Measurements from ENCODE around the gene MFSD6.

Gene MFSD6

GRCh38 chr2:190378880-190379237 lies 29.3 kb upstream of the MFSD6 start:
- peaks cover 0 to 10% of the 10 kb centered on the region in 2 donors for H3K27me3 Mint-ChIP-seq
- H3K4me3 Mint-ChIP-seq: no peak overlapping the region
- H3K27ac Mint-ChIP-seq: no peak overlapping the region
- DNase-seq (no peak), ATAC-seq (replicated peaks) (no peak)
- H3K36me3 Mint-ChIP-seq (ENCODE audit: insufficient read depth): peaks cover 3% of the 10 kb centered on the region
- H3K9me3 Mint-ChIP-seq: no peaks in the 10 kb centered on the region
- H3K4me1 Mint-ChIP-seq (ENCODE audit: low read depth in 2 of 2): peaks cover 0 to 3% of the 10 kb centered on the region in 2 donors

- Mint-ChIP-seq H3K9me3 (no peaks in the 10 kb centered on the region), H3K27me3 (peaks cover 0 to 10% of the 10 kb centered on the region in 2 donors), H3K4me3 (no peak overlapping the region), H3K27ac (no peak overlapping the region), H3K4me1 (ENCODE audit: low read depth in 2 of 2) (peaks cover 0 to 3% of the 10 kb centered on the region in 2 donors), H3K36me3 (ENCODE audit: insufficient read depth) (peaks cover under 1% of the 10 kb centered on the region)
- DNase-seq (no peak), ATAC-seq (replicated peaks) (no peak)
Observed at GRCh38 chr2:190379249-190379964, 28.7 kb upstream of the MFSD6 start.

- no peak for ATAC-seq (replicated peaks)
- Mint-ChIP-seq H3K36me3 (ENCODE audit: insufficient read depth) (no peaks in the 10 kb centered on the region), H3K4me1 (ENCODE audit: low read depth in 2 of 2) (peaks cover 0 to 3% of the 10 kb centered on the region in 2 donors), H3K27me3 (peaks cover 0 to 10% of the 10 kb centered on the region in 2 donors), H3K9me3 (no peaks in the 10 kb centered on the region), H3K4me3 (no peak overlapping the region), H3K27ac (no peak overlapping the region)
- DNase-seq: no peak
Observed at GRCh38 chr2:190380962-190381412, 27.2 kb upstream of the MFSD6 start.

- Mint-ChIP-seq H3K27me3 (peaks cover 0 to 10% of the 10 kb centered on the region in 2 donors), H3K27ac (no peak overlapping the region), H3K4me1 (ENCODE audit: low read depth in 2 of 2) (peaks cover 0 to 3% of the 10 kb centered on the region in 2 donors), H3K9me3 (no peaks in the 10 kb centered on the region), H3K4me3 (no peak overlapping the region), H3K36me3 (ENCODE audit: insufficient read depth) (no peaks in the 10 kb centered on the region)
- peak; percentile 36 to 40 (median 37) for DNase-seq
- ATAC-seq (replicated peaks): peak; percentile 82
Observed at GRCh38 chr2:190382851-190383250, 25.3 kb upstream of the MFSD6 start.

- H3K4me3 Mint-ChIP-seq: no peak overlapping the region
- no peak for DNase-seq
- H3K27ac Mint-ChIP-seq: no peak overlapping the region
- peaks cover 5 to 14% of the 10 kb centered on the region in 2 donors for H3K27me3 Mint-ChIP-seq
- H3K4me1 Mint-ChIP-seq (ENCODE audit: low read depth in 2 of 2): peaks cover 0 to 3% of the 10 kb centered on the region in 2 donors
- no peak for ATAC-seq (replicated peaks)
- H3K9me3 Mint-ChIP-seq: no peaks in the 10 kb centered on the region
- H3K36me3 Mint-ChIP-seq (ENCODE audit: insufficient read depth): peaks cover 3% of the 10 kb centered on the region
Observed at GRCh38 chr2:190387422-190387821, 20.7 kb upstream of the MFSD6 start.

- Mint-ChIP-seq H3K9me3 (no peaks in the 10 kb centered on the region), H3K27ac (no peak overlapping the region), H3K4me3 (no peak overlapping the region), H3K4me1 (ENCODE audit: low read depth in 2 of 2) (no peaks in the 10 kb centered on the region), H3K36me3 (ENCODE audit: insufficient read depth) (peaks cover 3% of the 10 kb centered on the region), H3K27me3 (peaks cover 5 to 13% of the 10 kb centered on the region in 2 donors)
- no peak for ATAC-seq (replicated peaks)
- no peak for DNase-seq
Observed at GRCh38 chr2:190396271-190396670, 11.9 kb upstream of the MFSD6 start.

- no peaks in the 10 kb centered on the region for H3K9me3 Mint-ChIP-seq
- H3K27ac Mint-ChIP-seq: no peak overlapping the region
- no peaks in the 10 kb centered on the region for H3K27me3 Mint-ChIP-seq
- DNase-seq (no peak), ATAC-seq (replicated peaks) (no peak)
- no peak overlapping the region for H3K4me3 Mint-ChIP-seq
- H3K4me1 Mint-ChIP-seq (ENCODE audit: low read depth in 2 of 2): peaks cover 0 to 5% of the 10 kb centered on the region in 2 donors
- peaks cover 8% of the 10 kb centered on the region for H3K36me3 Mint-ChIP-seq (ENCODE audit: insufficient read depth)
Observed at GRCh38 chr2:190402986-190403603, 5.1 kb upstream of the MFSD6 start.

GRCh38 chr2:190404487-190404886 lies 3.7 kb upstream of the MFSD6 start:
- ATAC-seq (replicated peaks) (no peak), DNase-seq (no peak)
- Mint-ChIP-seq H3K27me3 (no peaks in the 10 kb centered on the region), H3K36me3 (ENCODE audit: insufficient read depth) (peaks cover 16% of the 10 kb centered on the region), H3K4me3 (no peak overlapping the region), H3K9me3 (no peaks in the 10 kb centered on the region), H3K4me1 (ENCODE audit: low read depth in 2 of 2) (peaks cover 1 to 10% of the 10 kb centered on the region in 2 donors), H3K27ac (no peak overlapping the region)

GRCh38 chr2:190405070-190405469 lies 3.1 kb upstream of the MFSD6 start:
- Mint-ChIP-seq H3K9me3 (no peaks in the 10 kb centered on the region), H3K4me3 (no peak overlapping the region), H3K27ac (no peak overlapping the region), H3K27me3 (no peaks in the 10 kb centered on the region), H3K4me1 (ENCODE audit: low read depth in 2 of 2) (peaks cover 6 to 16% of the 10 kb centered on the region in 2 donors), H3K36me3 (ENCODE audit: insufficient read depth) (peaks cover 16% of the 10 kb centered on the region)
- DNase-seq (no peak), ATAC-seq (replicated peaks) (no peak)

- no peak for DNase-seq
- H3K4me3 Mint-ChIP-seq: no peak overlapping the region
- H3K36me3 Mint-ChIP-seq (ENCODE audit: insufficient read depth): peaks cover 22% of the 10 kb centered on the region
- no peaks in the 10 kb centered on the region for H3K9me3 Mint-ChIP-seq
- no peak for ATAC-seq (replicated peaks)
- no peak overlapping the region for H3K27ac Mint-ChIP-seq
- H3K27me3 Mint-ChIP-seq: no peaks in the 10 kb centered on the region
- H3K4me1 Mint-ChIP-seq (ENCODE audit: low read depth in 2 of 2): peaks cover 8 to 21% of the 10 kb centered on the region in 2 donors
Observed at GRCh38 chr2:190405995-190406394, 2.2 kb upstream of the MFSD6 start.

- DNase-seq (no peak), ATAC-seq (replicated peaks) (no peak)
- Mint-ChIP-seq H3K36me3 (ENCODE audit: insufficient read depth) (peaks cover 29% of the 10 kb centered on the region), H3K27ac (no peak overlapping the region), H3K4me1 (ENCODE audit: low read depth in 2 of 2) (peaks cover 11 to 29% of the 10 kb centered on the region in 2 donors), H3K27me3 (no peaks in the 10 kb centered on the region), H3K4me3 (peak overlapping the region in 1 of 2 donors; percentile 85), H3K9me3 (no peaks in the 10 kb centered on the region)
Observed at GRCh38 chr2:190406805-190407204, 1.4 kb upstream of the MFSD6 start.

GRCh38 chr2:190407246-190407661 lies 901 bp upstream of the MFSD6 start:
- no peak for DNase-seq
- ATAC-seq (replicated peaks): peak; percentile 70
- H3K9me3 Mint-ChIP-seq: no peaks in the 10 kb centered on the region
- peaks cover 12 to 32% of the 10 kb centered on the region in 2 donors for H3K4me1 Mint-ChIP-seq (ENCODE audit: low read depth in 2 of 2)
- no peaks in the 10 kb centered on the region for H3K27me3 Mint-ChIP-seq
- H3K36me3 Mint-ChIP-seq (ENCODE audit: insufficient read depth): peaks cover 29% of the 10 kb centered on the region
- H3K27ac Mint-ChIP-seq: no peak overlapping the region
- peak overlapping the region; percentile 80 to 85 for H3K4me3 Mint-ChIP-seq

GRCh38 chr2:190408538-190409271 lies 550 bp downstream of the MFSD6 start:
- DNase-seq (peak; percentile 70 to 72 (median 70)), ATAC-seq (replicated peaks) (peak; percentile 59)
- Mint-ChIP-seq H3K9me3 (no peaks in the 10 kb centered on the region), H3K4me1 (ENCODE audit: low read depth in 2 of 2) (peaks cover 20 to 44% of the 10 kb centered on the region in 2 donors), H3K4me3 (peak overlapping the region; percentile 79 to 86), H3K27me3 (no peaks in the 10 kb centered on the region), H3K27ac (peak overlapping the region; percentile 92 to 97), H3K36me3 (ENCODE audit: insufficient read depth) (peaks cover 29% of the 10 kb centered on the region)
